Right lobe of liver (tissue), 4 donors: Measurements from ENCODE around the gene DCDC2.

Experiments
- POLR2A ChIP-seq: fragments of 450-650 bp; IDR thresholded peaks from one replicate; pipeline ENCODE4 v1.6.1; 2017; ENCODE audit warnings: antibody characterized with exemption, mild to moderate bottlenecking
- TF ChIP-seq, protein P1 (sequence below), 4 donors: fragments of 200-600 bp in 3 of 4; fragments of 450-650 bp in 1 of 4; IDR thresholded peaks; one replicate each; pipeline versions ENCODE4 v1.5.1 to v1.8.0; 2016 to 2022; ENCODE audit warnings: antibody characterized with exemption in 4 of 4, mild to moderate bottlenecking in 2 of 4
- donor health status: DM: no; HTN: no; CAD: no.
- donor health status: DM: no; HTN: no; CAD: no.
- donor health status: DM: no; HTN: yes; CAD: no.

- TF ChIP-seq, protein P1, sequence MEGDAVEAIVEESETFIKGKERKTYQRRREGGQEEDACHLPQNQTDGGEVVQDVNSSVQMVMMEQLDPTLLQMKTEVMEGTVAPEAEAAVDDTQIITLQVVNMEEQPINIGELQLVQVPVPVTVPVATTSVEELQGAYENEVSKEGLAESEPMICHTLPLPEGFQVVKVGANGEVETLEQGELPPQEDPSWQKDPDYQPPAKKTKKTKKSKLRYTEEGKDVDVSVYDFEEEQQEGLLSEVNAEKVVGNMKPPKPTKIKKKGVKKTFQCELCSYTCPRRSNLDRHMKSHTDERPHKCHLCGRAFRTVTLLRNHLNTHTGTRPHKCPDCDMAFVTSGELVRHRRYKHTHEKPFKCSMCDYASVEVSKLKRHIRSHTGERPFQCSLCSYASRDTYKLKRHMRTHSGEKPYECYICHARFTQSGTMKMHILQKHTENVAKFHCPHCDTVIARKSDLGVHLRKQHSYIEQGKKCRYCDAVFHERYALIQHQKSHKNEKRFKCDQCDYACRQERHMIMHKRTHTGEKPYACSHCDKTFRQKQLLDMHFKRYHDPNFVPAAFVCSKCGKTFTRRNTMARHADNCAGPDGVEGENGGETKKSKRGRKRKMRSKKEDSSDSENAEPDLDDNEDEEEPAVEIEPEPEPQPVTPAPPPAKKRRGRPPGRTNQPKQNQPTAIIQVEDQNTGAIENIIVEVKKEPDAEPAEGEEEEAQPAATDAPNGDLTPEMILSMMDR (IDR thresholded peaks at IDR 0.05), result no peak
- no peak for TF ChIP-seq POLR2A
These were observed 102.2 kb downstream of the DCDC2 start for GRCh38 chr6:24255676-24256075.
